Measurements from ENCODE around the gene AGAP1.

- TF ChIP-seq, protein P1, sequence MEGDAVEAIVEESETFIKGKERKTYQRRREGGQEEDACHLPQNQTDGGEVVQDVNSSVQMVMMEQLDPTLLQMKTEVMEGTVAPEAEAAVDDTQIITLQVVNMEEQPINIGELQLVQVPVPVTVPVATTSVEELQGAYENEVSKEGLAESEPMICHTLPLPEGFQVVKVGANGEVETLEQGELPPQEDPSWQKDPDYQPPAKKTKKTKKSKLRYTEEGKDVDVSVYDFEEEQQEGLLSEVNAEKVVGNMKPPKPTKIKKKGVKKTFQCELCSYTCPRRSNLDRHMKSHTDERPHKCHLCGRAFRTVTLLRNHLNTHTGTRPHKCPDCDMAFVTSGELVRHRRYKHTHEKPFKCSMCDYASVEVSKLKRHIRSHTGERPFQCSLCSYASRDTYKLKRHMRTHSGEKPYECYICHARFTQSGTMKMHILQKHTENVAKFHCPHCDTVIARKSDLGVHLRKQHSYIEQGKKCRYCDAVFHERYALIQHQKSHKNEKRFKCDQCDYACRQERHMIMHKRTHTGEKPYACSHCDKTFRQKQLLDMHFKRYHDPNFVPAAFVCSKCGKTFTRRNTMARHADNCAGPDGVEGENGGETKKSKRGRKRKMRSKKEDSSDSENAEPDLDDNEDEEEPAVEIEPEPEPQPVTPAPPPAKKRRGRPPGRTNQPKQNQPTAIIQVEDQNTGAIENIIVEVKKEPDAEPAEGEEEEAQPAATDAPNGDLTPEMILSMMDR (IDR thresholded peaks at IDR 0.05): no peak
- no peak for TF ChIP-seq POLR2A (IDR thresholded peaks at IDR 0.05)
Measured at GRCh38 chr2:235555371-235555770, 61.5 kb downstream of the AGAP1 start.

All from thyroid gland (tissue), 4 donors.